K562 (cell line): Measurements from ENCODE around the gene SLC26A8. TPM values are rescaled to one million over a fixed set of nuclear protein-coding genes. Genes with fewer than 3 reads are reported as not detected.

Source experiments
- CXXC5 ChIP-seq: fragments of 250-450 bp; sonication (Bioruptor Pico); IDR thresholded peaks from 2 replicates; pipeline ENCODE4 v1.8.0; 2022; ENCODE audit warnings: inconsistent platforms, mild to moderate bottlenecking, moderate library complexity
- FOXO4 ChIP-seq: fragments of 450-650 bp; formaldehyde crosslinking; IDR thresholded peaks from 2 replicates; pipeline ENCODE4 v1.4.0; 2020; ENCODE audit warnings: mild to moderate bottlenecking, moderate library complexity
- FOXP4 ChIP-seq: sonication (generic); formaldehyde crosslinking; IDR thresholded peaks from 2 replicates; pipeline ENCODE4 v1.8.0; 2022; ENCODE audit warnings: mild to moderate bottlenecking, missing genetic modification reagents, borderline replicate concordance
- ID3 ChIP-seq, 2 experiments: fragments of 250-450 bp in 1 of 2; fragments of 450-650 bp in 1 of 2; sonication (Bioruptor Pico) in 1 of 2; IDR thresholded peaks; 2 replicates each; pipeline versions ENCODE4 v1.6.1 to v1.8.0; 2016 to 2021; ENCODE audit warnings: mild to moderate bottlenecking in 2 of 2, moderate library complexity in 2 of 2, missing compliant biosample characterization in 1 of 2, missing genetic modification characterization in 1 of 2
- IFI16 ChIP-seq: fragments of 250-450 bp; sonication (Bioruptor Pico); IDR thresholded peaks from 2 replicates; pipeline ENCODE4 v2.1.2; 2022; ENCODE audit warnings: mild to moderate bottlenecking, inconsistent platforms
- L3MBTL2 ChIP-seq: fragments of 450-650 bp; IDR thresholded peaks from 2 replicates; pipeline ENCODE4 v1.6.1; 2016; ENCODE audit warnings: mild to moderate bottlenecking, moderate library complexity
- NONO ChIP-seq, 2 experiments: fragments of 200-400 bp in 1 of 2; fragments of 450-650 bp in 1 of 2; formaldehyde crosslinking in 1 of 2; IDR thresholded peaks; 2 replicates each; pipeline ENCODE4 v1.6.1; 2017; ENCODE audit warnings: low read depth in 2 of 2, mild to moderate bottlenecking in 2 of 2, moderate library complexity in 2 of 2, low read length in 1 of 2
- RHOXF2B ChIP-seq: fragments of 250-450 bp; sonication (Bioruptor Pico); conservative IDR thresholded peaks from 2 replicates; pipeline ENCODE4 v1.5.1; 2021
- RNF2 ChIP-seq: sonication (generic); IDR thresholded peaks from 2 replicates; pipeline ENCODE4 v1.6.1; 2016
- U2AF2 ChIP-seq: fragments of 200-400 bp; formaldehyde crosslinking; optimal IDR thresholded peaks from 2 replicates; pipeline ENCODE3; 2017; ENCODE audit warnings: low read depth, mild to moderate bottlenecking, low read length
- ZBTB40 ChIP-seq, 2 experiments: fragments of 450-650 bp in 1 of 2; sonication (generic) in 1 of 2; formaldehyde crosslinking in 1 of 2; IDR thresholded peaks; 2 replicates each; pipeline versions ENCODE4 v1.7.1 to v1.9.0; 2016 to 2022; ENCODE audit warnings: inconsistent platforms in 1 of 2, mild to moderate bottlenecking in 1 of 2, missing genetic modification reagents in 1 of 2
- polyA plus RNA-seq, 8 experiments: library from polyadenylated mRNA; depleted of rRNA in 4 of 8; stranded (reverse) in 5 of 8; unstranded in 3 of 8; fragments of >200 nt; fragmentation: Nextera tagmentation in 2 of 8; fragmentation: Illumina TruSeq in 1 of 8; extraction: Ambion mirVana in 2 of 8; extraction: Trizol in 1 of 8; gene quantifications; 2 replicates each; pipeline versions ENCODE4 v1.2.1 to v1.2.3, GENCODE V29; 2011 to 2014; ENCODE audit warnings: inconsistent platforms in 1 of 8, missing spikeins in 1 of 8
- total RNA-seq, 7 experiments: library from RNA; depleted of rRNA in 6 of 7; stranded (reverse); fragments of >200 nt in 6 of 7; fragmentation: Illumina TruSeq in 2 of 7; extraction: Trizol in 2 of 7; gene quantifications; 2 replicates each; pipeline versions ENCODE4 v1.2.1 to v1.2.3, GENCODE V29; 2011 to 2021; ENCODE audit warnings: low replicate concordance in 1 of 7
- TF ChIP-seq, protein P1 (sequence below): fragments of 450-650 bp; IDR thresholded peaks from 2 replicates; pipeline ENCODE4 v1.6.1; 2016; ENCODE audit warnings: low read depth, mild to moderate bottlenecking, moderate library complexity

SLC26A8 gene
- total and polyA plus RNA-seq, 9 of the 15 experiments (the other 6 are each of a cell fraction or from before 2014, with no cell fraction given) = not detected

DNA sequence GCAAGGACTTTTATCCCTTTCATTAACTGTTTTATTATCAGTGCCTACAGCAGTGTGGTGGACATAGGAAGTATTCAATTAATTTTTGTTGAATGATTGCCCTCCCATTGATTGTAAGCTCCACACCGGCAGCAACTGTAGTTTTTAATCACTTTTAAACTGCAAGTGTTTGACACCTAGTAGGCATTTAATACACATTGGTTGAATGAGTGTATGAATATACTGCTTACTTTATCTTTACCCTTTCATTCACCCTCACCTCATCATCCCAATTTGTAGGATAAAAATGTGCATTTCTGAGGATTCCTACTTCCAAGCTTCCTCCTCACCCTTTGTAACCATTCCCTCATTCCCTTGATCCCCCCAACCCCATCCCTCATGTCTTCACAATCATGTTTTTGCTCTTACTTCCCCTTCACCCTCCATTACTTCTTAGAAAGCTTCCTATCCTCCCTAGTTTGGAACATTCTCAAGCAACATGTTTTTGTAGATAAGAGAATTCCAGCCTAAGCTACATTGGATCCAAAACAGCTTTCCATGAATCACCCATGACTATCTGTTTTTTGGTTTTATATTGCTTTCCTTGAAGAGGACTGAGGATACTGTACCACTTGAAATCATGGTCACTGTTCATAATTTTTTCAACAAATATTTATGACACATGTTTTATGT, 955 bp upstream of the SLC26A8 start (continued):
- no peak for TF ChIP-seq ZBTB40 (IDR thresholded peaks at IDR 0.05)
- no peak for TF ChIP-seq ZBTB40 (CRISPR knock-in tag; IDR thresholded peaks at IDR 0.05)
- TF ChIP-seq FOXO4 (CRISPR knock-in tag) = no peak
- no peak for TF ChIP-seq U2AF2
- no peak for TF ChIP-seq NONO (IDR thresholded peaks at IDR 0.05; ENCODE audit: low read depth in 2 of 2, low read length in 1 of 2)
- TF ChIP-seq, protein P1, sequence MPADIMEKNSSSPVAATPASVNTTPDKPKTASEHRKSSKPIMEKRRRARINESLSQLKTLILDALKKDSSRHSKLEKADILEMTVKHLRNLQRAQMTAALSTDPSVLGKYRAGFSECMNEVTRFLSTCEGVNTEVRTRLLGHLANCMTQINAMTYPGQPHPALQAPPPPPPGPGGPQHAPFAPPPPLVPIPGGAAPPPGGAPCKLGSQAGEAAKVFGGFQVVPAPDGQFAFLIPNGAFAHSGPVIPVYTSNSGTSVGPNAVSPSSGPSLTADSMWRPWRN = 0 out of 2 replicates have a peak, but pooled peaks have one; percentile 36
- TF ChIP-seq ID3 (CRISPR knock-in tag; IDR thresholded peaks at IDR 0.05) = no peak
- TF ChIP-seq ID3 (tag; IDR thresholded peaks at IDR 0.05) = no peak
- peak; percentile 42; the same call in 1 of the 2 replicates for TF ChIP-seq L3MBTL2
- TF ChIP-seq FOXP4 (CRISPR knock-in tag) = no peak
- no peak for TF ChIP-seq RNF2
- no peak for TF ChIP-seq RHOXF2B (CRISPR knock-in tag)
- TF ChIP-seq CXXC5 = no peak; the same call in 1 of the 2 replicates
- no peak for TF ChIP-seq IFI16 (CRISPR knock-in tag)
